OCI-LY7 (cell line): ENCODE data around the gene KAZN. TPM values are rescaled to one million over a fixed set of nuclear protein-coding genes. Genes with fewer than 3 reads are reported as not detected.

Source experiments
- BruUV-seq: library from RNA; stranded (reverse); fragments of 400-500 nt; replicated peaks from 2 replicates; lab custom pipeline; 2021; lab: Mats Ljungman, UMichigan
- CTCF ChIA-PET: fragments of 300-600 bp; sonication (Branson Sonifier 250); formaldehyde crosslinking; loops from one replicate; lab custom pipeline; 2022; ENCODE audit warnings: antibody characterized with exemption; ENCODE audit not compliant: unreplicated experiment; lab: Charles Lee
- POLR2A ChIA-PET: fragments of 300-600 bp; sonication (Branson Sonifier 250); formaldehyde crosslinking; loops from one replicate; lab custom pipeline; 2022; ENCODE audit warnings: antibody characterized with exemption; lab: Charles Lee
- DNase-seq: peaks from one replicate; pipeline ENCODE4 v3.0.0-alpha.2; 2015; ENCODE audit warnings: low spot score
- H2AFZ ChIP-seq: fragments of 200-600 bp; sonication (generic), shearing (Covaris generic); 2 replicates; pipeline ENCODE4 v1.6.1; 2014; ENCODE audit warnings: mild to moderate bottlenecking, antibody characterized with exemption, low read length, moderate library complexity
- H3K27ac ChIP-seq: fragments of 200-600 bp; sonication (generic); 2 replicates; pipeline ENCODE4 v1.5.1; 2014; ENCODE audit warnings: mixed run types, low read depth, mild to moderate bottlenecking, moderate library complexity, low read length, inconsistent platforms; ENCODE audit not compliant: poor library complexity, severe bottlenecking
- H3K36me3 ChIP-seq: fragments of 200-600 bp; sonication (generic); 2 replicates; pipeline ENCODE4 v1.6.1; 2014; ENCODE audit warnings: mild to moderate bottlenecking, antibody characterized with exemption, low read length, moderate library complexity, mixed read lengths; ENCODE audit not compliant: insufficient read depth
- H3K4me1 ChIP-seq: fragments of 200-600 bp; sonication (generic); 2 replicates; pipeline ENCODE4 v1.5.1; 2014; ENCODE audit warnings: mild to moderate bottlenecking, low read length; ENCODE audit not compliant: insufficient read depth, poor library complexity, severe bottlenecking
- H3K4me2 ChIP-seq: fragments of 200-600 bp; sonication (generic); 2 replicates; pipeline ENCODE4 v1.6.1; 2014; ENCODE audit warnings: mild to moderate bottlenecking, low read length
- H3K4me3 ChIP-seq: fragments of 200-600 bp; sonication (generic); 2 replicates; pipeline ENCODE4 v1.5.1; 2014; ENCODE audit warnings: mild to moderate bottlenecking, low read depth, low read length; ENCODE audit not compliant: poor library complexity, severe bottlenecking
- H3K79me2 ChIP-seq: fragments of 200-600 bp; sonication (generic); 2 replicates; pipeline ENCODE4 v1.6.1; 2016; ENCODE audit warnings: low read depth, mild to moderate bottlenecking, low read length, moderate library complexity, mixed read lengths; ENCODE audit not compliant: insufficient read depth
- H3K9me2 ChIP-seq: fragments of 200-600 bp; sonication (generic); 2 replicates; pipeline ENCODE4 v1.6.1; 2016; ENCODE audit warnings: mild to moderate bottlenecking, low read length, mixed read lengths; ENCODE audit not compliant: insufficient read depth
- H3K9me3 ChIP-seq: fragments of 200-600 bp; sonication (generic); 2 replicates; pipeline ENCODE4 v1.6.1; 2014; ENCODE audit warnings: mild to moderate bottlenecking, mixed run types, low read length, mixed read lengths
- H4K20me1 ChIP-seq: fragments of 200-600 bp; sonication (generic); 2 replicates; pipeline ENCODE4 v1.6.1; 2014; ENCODE audit warnings: mild to moderate bottlenecking, antibody characterized with exemption, low read length, moderate library complexity, mixed read lengths; ENCODE audit not compliant: insufficient read depth
- CTCF ChIP-seq: fragments of 200-600 bp; sonication (generic); conservative IDR thresholded peaks from 2 replicates; pipeline ENCODE4 v1.5.1; 2014; ENCODE audit warnings: mild to moderate bottlenecking, antibody characterized with exemption, low read length, moderate library complexity, mixed read lengths
- EZH2phosphoT487 ChIP-seq: fragments of 200-600 bp; sonication (generic); IDR thresholded peaks from 2 replicates; pipeline ENCODE4 v1.6.1; 2018; ENCODE audit warnings: low read depth, borderline replicate concordance, mild to moderate bottlenecking, mixed run types, antibody characterized with exemption, low read length, moderate library complexity, mixed read lengths
- intact Hi-C: fragments of 100-400 bp; cut with micrococcal nuclease; formaldehyde crosslinking; loops from one replicate; pipeline ENCODE4 v1.10.0; 2022; ENCODE audit not compliant: unreplicated experiment
- total RNA-seq, 2 experiments: library from RNA; depleted of rRNA in 1 of 2; stranded (reverse); fragments of >200 nt in 1 of 2; shearing (Covaris generic) in 1 of 2; gene quantifications; 2 replicates each; pipeline ENCODE4 v1.2.3, GENCODE V29; 2014 to 2022

Gene KAZN
- total RNA-seq, 2 experiments from 2014 or later = 0.40 to 2.4 TPM

- Histone ChIP-seq H3K9me3 (peaks cover 5% of the 10 kb centered on the region; the same call in 1 of the 2 replicates), H3K79me2 (no peaks in the 10 kb centered on the region), H2AFZ (no peak overlapping the region), H3K9me2 (no peaks in the 10 kb centered on the region), H3K4me3 (no peak overlapping the region), H3K27ac (no peak overlapping the region), H3K4me2 (no peak overlapping the region), H3K4me1 (peaks cover 25% of the 10 kb centered on the region), H4K20me1 (no peaks in the 10 kb centered on the region), H3K36me3 (no peaks in the 10 kb centered on the region)
- intact Hi-C loops = no loop called here
- no TSS peak for BruUV-seq
- DNase-seq = no peak
- ChIA-PET CTCF (no interaction called here), POLR2A (no interaction called here)
- no peak for TF ChIP-seq EZH2phosphoT487
- TF ChIP-seq CTCF = no peak
Measured at GRCh38 chr1:14659913-14660312, 61.4 kb downstream of the KAZN start.

GRCh38 chr1:14660801-14661200 is 62.3 kb downstream of the KAZN start:
- no TSS peak for BruUV-seq
- ChIA-PET CTCF (no interaction called here), POLR2A (interaction anchor here (0.6 kb wide), 1 partner anchor 663 kb away, joined by 3 read pairs; no protein-coding TSS in a partner anchor)
- Histone ChIP-seq H3K27ac (peak overlapping the region; percentile 56), H3K79me2 (no peaks in the 10 kb centered on the region), H2AFZ (peak overlapping the region; percentile 80), H3K9me2 (no peaks in the 10 kb centered on the region), H3K4me3 (peak overlapping the region; percentile 4), H3K4me2 (peak overlapping the region; percentile 36), H4K20me1 (no peaks in the 10 kb centered on the region), H3K4me1 (peaks cover 25% of the 10 kb centered on the region), H3K9me3 (peaks cover 5% of the 10 kb centered on the region; the same call in 1 of the 2 replicates), H3K36me3 (no peaks in the 10 kb centered on the region)
- DNase-seq = peak; percentile 39
- TF ChIP-seq EZH2phosphoT487 = no peak
- TF ChIP-seq CTCF = no peak
- intact Hi-C loops = no loop called here

GRCh38 chr1:14661222-14661621 is 62.7 kb downstream of the KAZN start:
- no TSS peak for BruUV-seq
- peaks cover 5% of the 10 kb centered on the region; the same call in 1 of the 2 replicates for H3K9me3 ChIP-seq
- intact Hi-C loops = no loop called here
- no peaks in the 10 kb centered on the region for H3K9me2 ChIP-seq
- ChIA-PET POLR2A (interaction anchor here (0.6 to 1.0 kb wide), 2 partner anchors 13 to 662 kb away, joined by 3 to 4 read pairs; no protein-coding TSS in a partner anchor), CTCF (no interaction called here)
- H3K36me3 ChIP-seq = no peaks in the 10 kb centered on the region
- peak overlapping the region; percentile 80 for H2AFZ ChIP-seq
- peaks cover 25% of the 10 kb centered on the region for H3K4me1 ChIP-seq
- peak overlapping the region; percentile 4 for H3K4me3 ChIP-seq
- DNase-seq = peak; percentile 65
- H4K20me1 ChIP-seq = no peaks in the 10 kb centered on the region
- H3K27ac ChIP-seq = peak overlapping the region; percentile 56
- H3K4me2 ChIP-seq = peak overlapping the region; percentile 36
- TF ChIP-seq CTCF (no peak), EZH2phosphoT487 (no peak)
- no peaks in the 10 kb centered on the region for H3K79me2 ChIP-seq
